Measurements from ENCODE around the gene GSTM2.
"Not testable (repeated sequence)": the region's sequence is repeated elsewhere in the genome, so short reads cannot be mapped to it uniquely, and the experiment has no call there.

DNA sequence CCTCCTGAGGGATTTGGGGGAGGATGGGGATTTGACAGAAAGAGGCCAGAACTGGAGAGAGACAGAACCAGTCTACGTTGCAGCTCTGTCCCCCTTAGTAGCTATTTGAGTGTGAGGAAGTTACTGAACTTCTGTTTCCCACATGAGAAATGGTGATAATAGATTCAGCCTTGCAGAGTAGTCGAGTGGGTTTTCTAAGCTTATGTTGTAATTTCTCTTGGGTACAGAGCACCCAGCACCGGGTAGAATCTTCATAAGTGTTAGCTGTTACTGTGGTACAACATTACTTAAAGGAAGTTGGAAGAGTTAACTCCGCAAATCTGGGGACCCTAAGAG, 7.2 kb upstream of the GSTM2 start:
- TF ChIP-seq, protein P1, sequence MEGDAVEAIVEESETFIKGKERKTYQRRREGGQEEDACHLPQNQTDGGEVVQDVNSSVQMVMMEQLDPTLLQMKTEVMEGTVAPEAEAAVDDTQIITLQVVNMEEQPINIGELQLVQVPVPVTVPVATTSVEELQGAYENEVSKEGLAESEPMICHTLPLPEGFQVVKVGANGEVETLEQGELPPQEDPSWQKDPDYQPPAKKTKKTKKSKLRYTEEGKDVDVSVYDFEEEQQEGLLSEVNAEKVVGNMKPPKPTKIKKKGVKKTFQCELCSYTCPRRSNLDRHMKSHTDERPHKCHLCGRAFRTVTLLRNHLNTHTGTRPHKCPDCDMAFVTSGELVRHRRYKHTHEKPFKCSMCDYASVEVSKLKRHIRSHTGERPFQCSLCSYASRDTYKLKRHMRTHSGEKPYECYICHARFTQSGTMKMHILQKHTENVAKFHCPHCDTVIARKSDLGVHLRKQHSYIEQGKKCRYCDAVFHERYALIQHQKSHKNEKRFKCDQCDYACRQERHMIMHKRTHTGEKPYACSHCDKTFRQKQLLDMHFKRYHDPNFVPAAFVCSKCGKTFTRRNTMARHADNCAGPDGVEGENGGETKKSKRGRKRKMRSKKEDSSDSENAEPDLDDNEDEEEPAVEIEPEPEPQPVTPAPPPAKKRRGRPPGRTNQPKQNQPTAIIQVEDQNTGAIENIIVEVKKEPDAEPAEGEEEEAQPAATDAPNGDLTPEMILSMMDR (IDR thresholded peaks at IDR 0.05), result not testable (repeated sequence)
- not testable (repeated sequence) for TF ChIP-seq POLR2A (IDR thresholded peaks at IDR 0.05)

Data from body of pancreas (tissue), 4 donors.